Heart left ventricle (tissue), 13 donors: ENCODE measurements around the gene PTPRK.

Experiments used
- POLR2A ChIP-seq, 2 donors: fragments of 450-650 bp; IDR thresholded peaks; one replicate each; pipeline ENCODE4 v1.6.1; 2017; ENCODE audit warnings: antibody characterized with exemption in 2 of 2, mild to moderate bottlenecking in 2 of 2, moderate library complexity in 2 of 2
- TF ChIP-seq, protein P1 (sequence below), 12 donors: fragments of 200-600 bp; sonication (generic) in 4 of 12; IDR thresholded peaks; one replicate each; pipeline versions ENCODE4 v1.5.0 to v1.8.0; 2018 to 2022; ENCODE audit warnings: antibody characterized with exemption in 12 of 12, mild to moderate bottlenecking in 5 of 12
- donor health status: ischemic (EF 13 %, LVEDD 7.1; RV severe dilation, severe dysfunction).
- donor health status: DM: no; HTN: yes; CAD: no.
- donor health status: DM: no; HTN: no; CAD: no.
- donor health status: ischemic (EF 25% LVEDD 6.9; RV normal size, moderate dysfunction).
- donor health status: ischemic (EF 25% LVEDD 5.7; RV mildly dilated, moderate dysfunction).
- donor health status: ischemic (EF 35%, LVEDD 5.7; RV mildly dilated, moderate dysfunction).
- donor health status: nonischemic (EF 11% LVEDD 7.7; RV severe dilation, severe dysfunction).
- donor health status: DM: yes; HTN: yes; CAD: no.
- donor health status: PGD.
- donor health status: ischemic (EF 29% LVEDD 5.4; RV normal size, mild dysfunction).
- donor health status: nonischemic (EF 23%, LVEDD 6.1; RV moderate dilation, normal function).

DNA sequence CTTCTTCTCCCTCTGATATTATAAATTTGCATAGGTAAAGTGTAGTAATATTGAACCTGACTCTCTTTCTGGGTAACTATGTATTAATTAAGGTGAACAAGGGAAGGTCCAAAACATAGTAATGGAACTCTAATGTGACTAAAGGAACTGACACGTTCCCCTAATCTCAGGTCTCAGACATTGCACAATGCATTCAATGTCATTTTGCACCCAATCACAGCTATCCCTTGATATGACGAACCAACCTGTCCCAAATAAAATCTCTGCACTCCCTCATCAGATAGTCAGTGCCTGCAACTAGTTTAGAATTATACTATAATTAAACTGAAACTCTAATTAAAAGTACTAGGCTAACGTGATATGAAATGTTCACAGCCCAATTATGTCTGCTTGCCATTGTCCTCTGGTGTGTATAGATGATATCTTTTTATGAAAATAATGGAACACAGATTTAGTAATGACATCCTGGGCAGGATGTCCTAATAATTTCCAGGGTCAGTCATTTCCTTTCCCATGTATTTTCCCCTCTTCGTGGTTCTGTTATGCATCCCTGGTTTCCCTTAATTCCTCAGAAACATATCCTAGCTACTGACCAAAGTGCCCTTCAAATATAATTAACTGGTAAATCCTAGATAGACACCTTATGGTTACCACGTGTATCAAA, 36.8 kb downstream of the PTPRK start:
- TF ChIP-seq, protein P1, sequence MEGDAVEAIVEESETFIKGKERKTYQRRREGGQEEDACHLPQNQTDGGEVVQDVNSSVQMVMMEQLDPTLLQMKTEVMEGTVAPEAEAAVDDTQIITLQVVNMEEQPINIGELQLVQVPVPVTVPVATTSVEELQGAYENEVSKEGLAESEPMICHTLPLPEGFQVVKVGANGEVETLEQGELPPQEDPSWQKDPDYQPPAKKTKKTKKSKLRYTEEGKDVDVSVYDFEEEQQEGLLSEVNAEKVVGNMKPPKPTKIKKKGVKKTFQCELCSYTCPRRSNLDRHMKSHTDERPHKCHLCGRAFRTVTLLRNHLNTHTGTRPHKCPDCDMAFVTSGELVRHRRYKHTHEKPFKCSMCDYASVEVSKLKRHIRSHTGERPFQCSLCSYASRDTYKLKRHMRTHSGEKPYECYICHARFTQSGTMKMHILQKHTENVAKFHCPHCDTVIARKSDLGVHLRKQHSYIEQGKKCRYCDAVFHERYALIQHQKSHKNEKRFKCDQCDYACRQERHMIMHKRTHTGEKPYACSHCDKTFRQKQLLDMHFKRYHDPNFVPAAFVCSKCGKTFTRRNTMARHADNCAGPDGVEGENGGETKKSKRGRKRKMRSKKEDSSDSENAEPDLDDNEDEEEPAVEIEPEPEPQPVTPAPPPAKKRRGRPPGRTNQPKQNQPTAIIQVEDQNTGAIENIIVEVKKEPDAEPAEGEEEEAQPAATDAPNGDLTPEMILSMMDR (IDR thresholded peaks at IDR 0.05), result no peak
- TF ChIP-seq POLR2A (IDR thresholded peaks at IDR 0.05), result no peak
